MCF 10A (cell line): ENCODE data around the gene PTPRR. TPM values are rescaled to one million over a fixed set of nuclear protein-coding genes. Genes with fewer than 3 reads are reported as not detected.

Experiments
- BruUV-seq: library from RNA; stranded (reverse); fragments of 400-500 nt; replicated peaks from 2 replicates; lab custom pipeline; 2021; lab: Mats Ljungman, UMichigan
- CTCF ChIA-PET: fragments of 300-600 bp; sonication (Branson Sonifier 250); formaldehyde crosslinking; extraction: SDS; loops from one replicate; lab custom pipeline; 2021; ENCODE audit warnings: antibody characterized with exemption, inconsistent platforms; lab: Yijun Ruan, JAX
- POLR2A ChIA-PET: fragments of 300-600, 350-650 bp; sonication (Branson Sonifier 250); formaldehyde crosslinking; extraction: SDS; loops from one replicate; lab custom pipeline; 2020; ENCODE audit warnings: antibody characterized with exemption, inconsistent platforms; lab: Yijun Ruan, JAX
- DNase-seq: peaks from one replicate; pipeline ENCODE4 v3.0.0-alpha.2; 2018; ENCODE audit not compliant: unreplicated experiment
- H3K27ac Mint-ChIP-seq: one replicate; pipeline ENCODE4 v1.8.0; 2022; ENCODE audit warnings: mild to moderate bottlenecking, low read depth, mixed read lengths; ENCODE audit not compliant: unreplicated experiment
- H3K27me3 Mint-ChIP-seq: one replicate; pipeline ENCODE4 v1.8.0; 2022; ENCODE audit warnings: mixed read lengths; ENCODE audit not compliant: insufficient read depth, unreplicated experiment
- H3K36me3 Mint-ChIP-seq: one replicate; pipeline ENCODE4 v1.8.0; 2022; ENCODE audit warnings: mild to moderate bottlenecking, moderate library complexity, mixed read lengths; ENCODE audit not compliant: insufficient read depth, unreplicated experiment
- H3K4me1 Mint-ChIP-seq: one replicate; pipeline ENCODE4 v1.8.0; 2022; ENCODE audit warnings: mixed read lengths; ENCODE audit not compliant: insufficient read depth, unreplicated experiment
- H3K4me3 Mint-ChIP-seq: one replicate; pipeline ENCODE4 v1.8.0; 2022; ENCODE audit warnings: mild to moderate bottlenecking, moderate library complexity, mixed read lengths; ENCODE audit not compliant: unreplicated experiment
- H3K9me3 Mint-ChIP-seq: one replicate; pipeline ENCODE4 v1.8.0; 2022; ENCODE audit warnings: mixed read lengths; ENCODE audit not compliant: unreplicated experiment
- CTCF ChIP-seq: fragments of 200-600 bp; IDR thresholded peaks from one replicate; pipeline ENCODE4 v1.8.0; 2022; ENCODE audit warnings: antibody characterized with exemption, mild to moderate bottlenecking; ENCODE audit not compliant: unreplicated experiment
- intact Hi-C: fragments of 100-400 bp; cut with micrococcal nuclease; formaldehyde crosslinking; loops from 2 replicates; pipeline ENCODE4 v1.14.1; 2022
- total RNA-seq: library from RNA; stranded (reverse); gene quantifications from 2 replicates; pipeline ENCODE4 v1.2.3, GENCODE V29; 2022

PTPRR gene
- total RNA-seq, 1 experiment from 2014 or later = not detected

DNA sequence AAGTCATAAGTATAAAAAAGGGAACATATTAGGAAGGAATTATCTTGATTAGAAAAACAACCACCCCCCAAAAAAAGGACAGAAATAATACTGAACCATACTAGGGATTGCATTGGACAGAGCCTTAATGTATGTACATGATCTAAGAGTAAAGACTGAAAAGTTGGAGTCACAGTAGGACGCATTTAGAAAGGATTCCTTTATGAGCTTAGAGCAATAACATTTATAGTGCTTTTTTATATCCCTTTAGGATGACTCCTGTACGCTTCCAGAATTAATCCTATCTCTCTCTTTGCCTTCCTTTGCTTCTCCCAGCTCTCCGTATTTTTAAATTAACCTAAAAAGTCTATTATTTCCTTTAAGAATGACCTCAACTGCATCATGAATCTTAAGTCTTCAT lies 75.3 kb downstream of the PTPRR start:
- no peak for TF ChIP-seq CTCF
- no peaks in the 10 kb centered on the region for H3K9me3 Mint-ChIP-seq
- ChIA-PET POLR2A (interaction anchor here (0.6 kb wide), 1 partner anchor 1489 kb away, joined by 3 read pairs; no protein-coding TSS in a partner anchor), CTCF (interaction anchor here (1.1 to 4.2 kb wide), 3 partner anchors 14 to 116 kb away, joined by 4 to 22 read pairs (median 4); no protein-coding TSS in a partner anchor)
- H3K27ac Mint-ChIP-seq = no peak overlapping the region
- H3K27me3 Mint-ChIP-seq = no peaks in the 10 kb centered on the region
- no peaks in the 10 kb centered on the region for H3K36me3 Mint-ChIP-seq
- intact Hi-C loops = loop anchor here (5.0 kb wide), 1 partner anchor 253 kb away; no protein-coding TSS in a partner anchor
- BruUV-seq = no TSS peak
- no peak for DNase-seq
- no peak overlapping the region for H3K4me3 Mint-ChIP-seq
- H3K4me1 Mint-ChIP-seq = peaks cover 14% of the 10 kb centered on the region

DNA sequence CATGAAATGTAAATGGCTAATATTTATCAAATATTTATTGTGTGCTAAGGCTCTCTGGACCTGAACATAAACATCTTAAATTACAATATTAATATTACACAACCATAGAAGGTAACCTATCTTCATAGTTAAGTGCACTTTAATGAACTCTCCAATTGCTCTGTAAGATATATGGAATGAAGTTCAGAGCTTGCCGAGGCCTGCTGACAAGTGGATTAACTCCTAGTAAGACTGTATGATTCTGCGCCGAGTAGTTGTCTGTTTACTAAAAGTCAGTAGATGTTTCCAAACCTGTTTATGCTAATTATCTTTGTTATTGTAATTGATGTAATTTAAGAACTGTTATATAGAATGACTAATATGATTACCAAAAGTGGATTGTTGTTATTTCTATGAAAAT lies 77.2 kb downstream of the PTPRR start:
- H3K9me3 Mint-ChIP-seq = no peaks in the 10 kb centered on the region
- H3K27ac Mint-ChIP-seq = no peak overlapping the region
- no peak for DNase-seq
- no TSS peak for BruUV-seq
- H3K4me1 Mint-ChIP-seq = peaks cover 10% of the 10 kb centered on the region
- H3K36me3 Mint-ChIP-seq = no peaks in the 10 kb centered on the region
- no peak overlapping the region for H3K4me3 Mint-ChIP-seq
- intact Hi-C loops = no loop called here
- POLR2A ChIA-PET = interaction anchor here (1.4 kb wide), 1 partner anchor 11 kb away, joined by 3 read pairs; no protein-coding TSS in a partner anchor
- CTCF ChIA-PET = interaction anchor here (0.6 kb wide), 2 partner anchors 113 to 171 kb away, joined by 3 read pairs; no protein-coding TSS in a partner anchor
- no peaks in the 10 kb centered on the region for H3K27me3 Mint-ChIP-seq
- no peak for TF ChIP-seq CTCF

- Mint-ChIP-seq H3K36me3 (no peaks in the 10 kb centered on the region), H3K27ac (no peak overlapping the region), H3K9me3 (no peaks in the 10 kb centered on the region), H3K4me1 (peaks cover 10% of the 10 kb centered on the region), H3K27me3 (no peaks in the 10 kb centered on the region), H3K4me3 (no peak overlapping the region)
- no peak for TF ChIP-seq CTCF
- CTCF ChIA-PET = interaction anchor here (0.6 to 0.9 kb wide), 3 partner anchors 112 to 178 kb away, joined by 3 read pairs; no protein-coding TSS in a partner anchor
- DNase-seq = no peak
- BruUV-seq = no TSS peak
- POLR2A ChIA-PET = interaction anchor here (1.4 kb wide), 1 partner anchor 11 kb away, joined by 3 read pairs; no protein-coding TSS in a partner anchor
- intact Hi-C loops = no loop called here
Observed at GRCh38 chr12:70842942-70843341, 77.6 kb downstream of the PTPRR start.

DNA sequence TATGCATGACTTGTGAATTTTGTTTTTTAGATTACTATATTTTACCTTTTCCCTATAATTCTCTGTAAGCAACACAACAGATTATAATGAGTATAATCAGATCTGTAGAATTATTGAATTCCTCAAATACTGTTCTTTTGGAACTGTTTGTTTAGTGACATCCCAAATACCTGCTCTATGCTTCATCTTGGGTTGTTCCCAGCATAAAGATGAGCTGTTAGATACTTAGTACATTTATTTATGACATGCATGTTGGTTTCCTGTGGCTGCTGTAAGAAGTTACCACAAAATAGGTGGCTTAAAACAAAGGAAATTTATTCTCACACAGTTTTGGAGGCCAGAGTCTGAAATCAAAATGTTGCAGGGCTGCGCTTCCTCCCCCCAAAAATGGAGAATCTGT lies 78.4 kb downstream of the PTPRR start:
- Mint-ChIP-seq H3K4me3 (no peak overlapping the region), H3K27me3 (no peaks in the 10 kb centered on the region), H3K9me3 (no peaks in the 10 kb centered on the region), H3K27ac (no peak overlapping the region), H3K36me3 (no peaks in the 10 kb centered on the region), H3K4me1 (peaks cover 10% of the 10 kb centered on the region)
- DNase-seq = no peak
- intact Hi-C loops = no loop called here
- no peak for TF ChIP-seq CTCF
- CTCF ChIA-PET = interaction anchor here (0.5 to 0.9 kb wide), 2 partner anchors 171 to 178 kb away, joined by 3 to 4 read pairs; no protein-coding TSS in a partner anchor
- BruUV-seq = no TSS peak
- POLR2A ChIA-PET = interaction anchor here (1.4 kb wide), 1 partner anchor 10 kb away, joined by 3 read pairs; no protein-coding TSS in a partner anchor
